GM12878 (cell line): ENCODE results near the gene CDC42BPA. TPM values are rescaled to one million over a fixed set of nuclear protein-coding genes. Genes with fewer than 3 reads are reported as not detected.

Experiments used
- ATAC-seq: fragments of 200-7000 bp; cut with Tn5 transposase; 3 replicates; pipeline ENCODE4 v1.9.1; 2020; ENCODE audit warnings: mild to moderate bottlenecking, moderate library complexity
- BruUV-seq: library from RNA; stranded (reverse); fragments of 400-500 nt; replicated peaks from 2 replicates; lab custom pipeline; 2021; lab: Mats Ljungman, UMichigan
- CTCF ChIA-PET: fragments of 300-600 bp; sonication (Branson Sonifier 250); formaldehyde crosslinking; extraction: SDS; loops from one replicate; lab custom pipeline; 2021; ENCODE audit warnings: inconsistent platforms; lab: Yijun Ruan, JAX
- POLR2A ChIA-PET: fragments of 350-600 bp; formaldehyde crosslinking; extraction: SDS; loops from one replicate; lab custom pipeline; 2021; ENCODE audit warnings: inconsistent platforms; lab: Charles Lee
- RAD21 ChIA-PET: fragments of 300-600 bp; sonication (Branson Sonifier 250); formaldehyde crosslinking; loops from one replicate; lab custom pipeline; 2023; ENCODE audit warnings: antibody characterized with exemption; ENCODE audit not compliant: unreplicated experiment; lab: Charles Lee
- SMC1A ChIA-PET: fragments of 300-600 bp; sonication (Branson Sonifier 250); formaldehyde crosslinking; loops from one replicate; lab custom pipeline; 2023; ENCODE audit not compliant: unreplicated experiment, uncharacterized antibody; lab: Charles Lee
- DNase-seq: peaks from one replicate; pipeline ENCODE4 v3.0.0-alpha.2; 2011; ENCODE audit warnings: low read depth, low spot score
- FAIRE-seq: peaks from 3 replicates; lab custom pipeline; 2011; peaks lifted over from hg19 to GRCh38; lab: Jason Lieb, UNC
- H2AFZ ChIP-seq: 2 replicates; pipeline ENCODE4 v1.6.0; 2011; ENCODE audit warnings: low read depth, low read length, control low read depth; ENCODE audit not compliant: control insufficient read depth
- H3K27ac ChIP-seq: 2 replicates; pipeline ENCODE4 v1.5.1; 2011; ENCODE audit warnings: control low read depth; ENCODE audit not compliant: control insufficient read depth, insufficient read depth
- H3K27me3 ChIP-seq, 2 experiments: replicated peaks in 1 of 2; 2 replicates each; pipeline versions ENCODE4 v1.6.0 to v1.6.1; 2011; ENCODE audit warnings: low read length in 1 of 2; ENCODE audit not compliant: control insufficient read depth in 2 of 2, insufficient read depth in 2 of 2
- H3K36me3 ChIP-seq, 2 experiments: 2 replicates each; pipeline ENCODE4 v1.5.1; 2011; ENCODE audit warnings: low read length in 1 of 2; ENCODE audit not compliant: control insufficient read depth in 2 of 2, insufficient read depth in 2 of 2
- H3K4me1 ChIP-seq: 2 replicates; pipeline ENCODE4 v1.6.1; 2011; ENCODE audit warnings: mild to moderate bottlenecking, low read length, moderate library complexity, mixed read lengths; ENCODE audit not compliant: control insufficient read depth, insufficient read depth
- H3K4me2 ChIP-seq: 2 replicates; pipeline ENCODE4 v1.6.0; 2011; ENCODE audit warnings: control low read depth; ENCODE audit not compliant: control insufficient read depth, insufficient read depth
- H3K4me3 ChIP-seq: fragments of 200-600 bp; sonication (generic); 2 replicates; pipeline ENCODE4 v1.5.1; 2016
- H3K79me2 ChIP-seq: 2 replicates; pipeline ENCODE4 v1.6.0; 2011; ENCODE audit warnings: low read length; ENCODE audit not compliant: control insufficient read depth, insufficient read depth
- H3K9ac ChIP-seq: 2 replicates; pipeline ENCODE4 v1.8.0; 2011; ENCODE audit warnings: low read length, control low read depth, mixed read lengths; ENCODE audit not compliant: control insufficient read depth, insufficient read depth
- H3K9me3 ChIP-seq: replicated peaks from 3 replicates; pipeline ENCODE4 v1.5.1; 2011; ENCODE audit warnings: mild to moderate bottlenecking, low read length; ENCODE audit not compliant: control insufficient read depth, insufficient read depth
- H4K20me1 ChIP-seq: 2 replicates; pipeline ENCODE4 v1.6.0; 2011; ENCODE audit not compliant: control insufficient read depth, insufficient read depth
- PML ChIP-seq: IDR thresholded peaks from 2 replicates; pipeline ENCODE4 v1.6.1; 2012; ENCODE audit warnings: low read length, inconsistent platforms
- SIX5 ChIP-seq: IDR thresholded peaks from 2 replicates; pipeline ENCODE4 v1.6.1; 2011; ENCODE audit warnings: mild to moderate bottlenecking, low read depth, low read length, moderate library complexity; ENCODE audit not compliant: severe bottlenecking
- ZNF24 ChIP-seq: fragments of 450-650 bp; IDR thresholded peaks from 2 replicates; pipeline ENCODE4 v1.6.1; 2017; ENCODE audit warnings: antibody characterized with exemption, mild to moderate bottlenecking
- ZNF274 ChIP-seq: IDR thresholded peaks from one replicate; pipeline ENCODE4 v1.8.0; 2011; ENCODE audit not compliant: insufficient read length, insufficient read depth
- ZSCAN29 ChIP-seq: fragments of 450-650 bp; IDR thresholded peaks from 2 replicates; pipeline ENCODE4 v1.6.1; 2017; ENCODE audit warnings: mild to moderate bottlenecking, moderate library complexity
- WGBS: methylation state at CpG from one replicate; pipeline ENCODE4 v1.1.6; 2016; ENCODE audit warnings: low lambda C conversion rate; ENCODE audit not compliant: insufficient replicate concordance, insufficient coverage; ENCODE audit errors: missing lambda C conversion rate; 5-methylcytosine and 5-hydroxymethylcytosine counted together
- in situ Hi-C: fragments of 300-500 bp; cut with MboI; formaldehyde crosslinking; loops from 9 replicates; pipeline ENCODE4 v1.14.3; 2018; ENCODE audit warnings: mixed read lengths
- intact Hi-C: fragments of 100-400 bp; cut with micrococcal nuclease; formaldehyde crosslinking; loops from one replicate; pipeline ENCODE4 v1.14.2; 2022; ENCODE audit not compliant: unreplicated experiment
- polyA plus RNA-seq, 11 experiments: library from polyadenylated mRNA; depleted of rRNA in 4 of 11; unstranded in 6 of 11; stranded (reverse) in 5 of 11; fragments of >200 nt; fragmentation: Nextera tagmentation in 4 of 11; fragmentation: Illumina TruSeq in 1 of 11; extraction: Ambion mirVana in 4 of 11; extraction: Trizol in 1 of 11; gene quantifications; 1 replicate in 1 of 11; 2 replicates in 10 of 11; pipeline versions ENCODE4 v1.2.1 to v1.2.3, GENCODE V29; 2011 to 2016; ENCODE audit warnings: inconsistent platforms in 2 of 11, missing spikeins in 2 of 11, low read depth in 1 of 11
- total RNA-seq, 4 experiments: library from RNA; depleted of rRNA in 3 of 4; stranded (reverse); fragments of >200 nt in 3 of 4; fragmentation: Illumina TruSeq in 1 of 4; extraction: Trizol in 1 of 4; gene quantifications; 2 replicates each; pipeline versions ENCODE4 v1.2.1 to v1.2.3, GENCODE V29; 2013 to 2021
- TF ChIP-seq, protein P1 (sequence below): fragments of 450-650 bp; formaldehyde crosslinking; IDR thresholded peaks from 2 replicates; pipeline ENCODE4 v1.4.0; 2022; ENCODE audit warnings: mild to moderate bottlenecking, moderate library complexity

CDC42BPA gene
- total and polyA plus RNA-seq, 10 of the 15 experiments (the other 5 are each of a cell fraction or from before 2014, with no cell fraction given), result 0.02 to 0.52 (median 0.10) TPM

DNA sequence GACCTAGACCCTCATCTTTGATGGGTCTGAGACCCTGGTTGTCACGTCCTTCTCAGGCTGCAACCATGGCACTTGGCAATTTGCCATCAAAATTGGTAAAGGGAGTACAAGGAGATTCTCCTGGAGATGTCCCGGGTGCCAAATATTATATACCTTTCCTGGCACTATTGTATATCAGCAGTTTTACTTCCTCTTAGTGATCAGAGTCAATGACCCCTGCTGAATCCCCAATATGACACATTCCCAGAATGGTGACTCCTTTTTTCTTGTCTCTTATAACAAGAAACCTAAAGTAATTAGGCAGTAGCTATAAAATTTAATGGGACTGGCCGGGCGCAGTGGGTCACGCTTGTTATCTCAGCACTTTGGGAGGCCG lies 39.6 kb upstream of the CDC42BPA start:
- H3K4me2 ChIP-seq, result no peak overlapping the region

More for the DNA sequence above, 39.6 kb upstream of the CDC42BPA start:
- ChIA-PET CTCF (no interaction called here), SMC1A (interaction anchor here (1.1 kb wide), 1 partner anchor 460 kb away, joined by 3 read pairs; no protein-coding TSS in a partner anchor), POLR2A (interaction anchor here (0.6 kb wide), 1 partner anchor 20 kb away, joined by 4 read pairs; no protein-coding TSS in a partner anchor), RAD21 (no interaction called here)
- no peak overlapping the region for H3K9ac ChIP-seq
- BruUV-seq, result no TSS peak
- 52% methylated on average over 6 of the region's 6 CpGs for WGBS
- no peaks in the 10 kb centered on the region for H4K20me1 ChIP-seq
- H3K36me3 ChIP-seq, result no peaks in the 10 kb centered on the region
- H3K79me2 ChIP-seq, result no peaks in the 10 kb centered on the region
- intact Hi-C loops (no loop called here), in situ Hi-C loops (no loop called here)
- DNase-seq (no peak), FAIRE-seq (no peak), ATAC-seq (no peak)
- no peak overlapping the region for H2AFZ ChIP-seq
- H3K4me3 ChIP-seq, result no peak overlapping the region
- no peaks in the 10 kb centered on the region for H3K4me1 ChIP-seq
- no peak overlapping the region for H3K27ac ChIP-seq
- TF ChIP-seq ZNF274 (no peak), PML (no peak), ZNF24 (no peak), SIX5 (no peak), ZSCAN29 (no peak)
- TF ChIP-seq, protein P1, sequence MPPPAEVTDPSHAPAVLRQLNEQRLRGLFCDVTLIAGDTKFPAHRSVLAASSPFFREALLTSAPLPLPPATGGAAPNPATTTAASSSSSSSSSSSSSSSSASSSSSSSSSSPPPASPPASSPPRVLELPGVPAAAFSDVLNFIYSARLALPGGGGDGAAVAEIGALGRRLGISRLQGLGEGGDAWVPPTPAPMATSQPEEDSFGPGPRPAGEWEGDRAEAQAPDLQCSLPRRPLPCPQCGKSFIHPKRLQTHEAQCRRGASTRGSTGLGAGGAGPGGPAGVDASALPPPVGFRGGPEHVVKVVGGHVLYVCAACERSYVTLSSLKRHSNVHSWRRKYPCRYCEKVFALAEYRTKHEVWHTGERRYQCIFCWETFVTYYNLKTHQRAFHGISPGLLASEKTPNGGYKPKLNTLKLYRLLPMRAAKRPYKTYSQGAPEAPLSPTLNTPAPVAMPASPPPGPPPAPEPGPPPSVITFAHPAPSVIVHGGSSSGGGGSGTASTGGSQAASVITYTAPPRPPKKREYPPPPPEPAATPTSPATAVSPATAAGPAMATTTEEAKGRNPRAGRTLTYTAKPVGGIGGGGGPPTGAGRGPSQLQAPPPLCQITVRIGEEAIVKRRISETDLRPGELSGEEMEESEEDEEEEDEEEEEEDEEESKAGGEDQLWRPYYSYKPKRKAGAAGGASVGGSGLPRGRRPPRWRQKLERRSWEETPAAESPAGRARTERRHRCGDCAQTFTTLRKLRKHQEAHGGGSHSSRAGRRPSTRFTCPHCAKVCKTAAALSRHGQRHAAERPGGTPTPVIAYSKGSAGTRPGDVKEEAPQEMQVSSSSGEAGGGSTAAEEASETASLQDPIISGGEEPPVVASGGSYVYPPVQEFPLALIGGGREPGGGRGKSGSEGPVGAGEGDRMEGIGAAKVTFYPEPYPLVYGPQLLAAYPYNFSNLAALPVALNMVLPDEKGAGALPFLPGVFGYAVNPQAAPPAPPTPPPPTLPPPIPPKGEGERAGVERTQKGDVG (CRISPR knock-in tag), result no peak
- no peaks in the 10 kb centered on the region for H3K27me3 ChIP-seq
- no peaks in the 10 kb centered on the region for H3K9me3 ChIP-seq
